Neural progenitor cell (in vitro differentiated cells): Measurements from ENCODE around the gene NDUFAF8. TPM values are rescaled to one million over a fixed set of nuclear protein-coding genes. Genes with fewer than 3 reads are reported as not detected.

ENCODE experiments used
- DNase-seq: peaks from one replicate; pipeline ENCODE4 v3.0.0-alpha.2; 2016; ENCODE audit warnings: low spot score
- H2AFZ ChIP-seq: fragments of 200-600 bp; sonication (generic); replicated peaks from 2 replicates; pipeline ENCODE4 v1.6.1; 2016; ENCODE audit warnings: antibody characterized with exemption
- H3F3A ChIP-seq: fragments of 200-600 bp; sonication (generic); 2 replicates; pipeline ENCODE4 v1.6.1; 2016; ENCODE audit warnings: antibody characterized with exemption, low read depth
- H3K27ac ChIP-seq: fragments of 200-600 bp; sonication (generic); 2 replicates; pipeline ENCODE4 v1.5.1; 2016; ENCODE audit warnings: mild to moderate bottlenecking
- H3K27me3 ChIP-seq: fragments of 200-600 bp; sonication (generic); 2 replicates; pipeline ENCODE4 v1.6.1; 2016; ENCODE audit warnings: mild to moderate bottlenecking, moderate library complexity
- H3K36me3 ChIP-seq: fragments of 200-600 bp; sonication (generic); 2 replicates; pipeline ENCODE4 v1.5.1; 2016
- H3K4me1 ChIP-seq: fragments of 200-600 bp; sonication (generic); 2 replicates; pipeline ENCODE4 v1.6.1; 2016; ENCODE audit warnings: mixed run types
- H3K4me2 ChIP-seq: fragments of 200-600 bp; sonication (generic); 2 replicates; pipeline ENCODE4 v1.6.1; 2016
- H3K4me3 ChIP-seq: fragments of 200-600 bp; sonication (generic); 2 replicates; pipeline ENCODE4 v1.5.1; 2016
- H3K79me2 ChIP-seq: fragments of 200-600 bp; sonication (generic); 2 replicates; pipeline ENCODE4 v1.6.1; 2016; ENCODE audit warnings: low read depth
- H3K9ac ChIP-seq: fragments of 200-600 bp; sonication (generic); 2 replicates; pipeline ENCODE4 v1.6.1; 2016
- H3K9me3 ChIP-seq: fragments of 200-600 bp; sonication (generic); 2 replicates; pipeline ENCODE4 v1.5.1; 2016; ENCODE audit warnings: low read depth
- H4K20me1 ChIP-seq: fragments of 200-600 bp; sonication (generic); 2 replicates; pipeline ENCODE4 v1.6.1; 2016; ENCODE audit warnings: low read depth
- H3K27ac Mint-ChIP-seq: 3 replicates; pipeline ENCODE4 v1.8.0; 2021; ENCODE audit warnings: mixed read lengths
- H3K27me3 Mint-ChIP-seq: 2 replicates; pipeline ENCODE4 v1.8.0; 2022; ENCODE audit warnings: low read depth, mild to moderate bottlenecking, inconsistent platforms, moderate library complexity, mixed read lengths; ENCODE audit not compliant: insufficient read depth
- H3K36me3 Mint-ChIP-seq: 3 replicates; pipeline ENCODE4 v1.8.0; 2021; ENCODE audit warnings: mixed read lengths
- H3K4me1 Mint-ChIP-seq: 3 replicates; pipeline ENCODE4 v1.8.0; 2021; ENCODE audit warnings: mixed read lengths
- H3K4me3 Mint-ChIP-seq: 3 replicates; pipeline ENCODE4 v1.8.0; 2021; ENCODE audit warnings: mild to moderate bottlenecking, moderate library complexity, mixed read lengths
- H3K9me3 Mint-ChIP-seq: 3 replicates; pipeline ENCODE4 v1.8.0; 2020; ENCODE audit warnings: mixed read lengths
- CTCF ChIP-seq: fragments of 200-600 bp; sonication (generic); IDR thresholded peaks from 2 replicates; pipeline ENCODE4 v1.5.1; 2017; ENCODE audit warnings: antibody characterized with exemption, mild to moderate bottlenecking
- EZH2 ChIP-seq: fragments of 200-600 bp; sonication (generic); IDR thresholded peaks from 2 replicates; pipeline ENCODE4 v1.6.1; 2017; ENCODE audit warnings: antibody characterized with exemption, mild to moderate bottlenecking, moderate library complexity
- EZH2phosphoT487 ChIP-seq: fragments of 200-600 bp; sonication (generic); IDR thresholded peaks from 2 replicates; pipeline ENCODE4 v1.6.1; 2017; ENCODE audit warnings: antibody characterized with exemption
- total RNA-seq: library from RNA; depleted of rRNA; stranded (reverse); fragments of >200 nt; gene quantifications from 2 replicates; pipeline ENCODE4 v1.2.3, GENCODE V29; 2015; ENCODE audit warnings: low replicate concordance

NDUFAF8 gene
- total RNA-seq, 1 donor from 2014 or later: 34.7 TPM

- Mint-ChIP-seq H3K4me3 (peak overlapping the region; percentile 71), H3K4me1 (peaks cover 19% of the 10 kb centered on the region)
- H4K20me1 ChIP-seq: peaks cover 11% of the 10 kb centered on the region
These were observed 5.4 kb downstream of the NDUFAF8 start for GRCh38 chr17:81244358-81245023.

GRCh38 chr17:81245024-81245664 lies 6.0 kb downstream of the NDUFAF8 start:
- peaks cover 6% of the 10 kb centered on the region for H3K79me2 ChIP-seq
- Mint-ChIP-seq H3K27ac (peak overlapping the region; percentile 72), H3K36me3 (peaks cover 4% of the 10 kb centered on the region), H3K9me3 (no peaks in the 10 kb centered on the region), H3K4me1 (peaks cover 17% of the 10 kb centered on the region), H3K4me3 (no peak overlapping the region), H3K27me3 (peaks cover 8% of the 10 kb centered on the region)
- H3K9me3 ChIP-seq: no peaks in the 10 kb centered on the region
- peaks cover 22% of the 10 kb centered on the region for H3F3A ChIP-seq
- no peak overlapping the region for H2AFZ ChIP-seq
- H3K4me1 ChIP-seq: peaks cover 2% of the 10 kb centered on the region
- H3K36me3 ChIP-seq: no peaks in the 10 kb centered on the region
- peaks cover 11% of the 10 kb centered on the region for H4K20me1 ChIP-seq
- no peak overlapping the region for H3K4me2 ChIP-seq
- H3K9ac ChIP-seq: no peak overlapping the region
- H3K4me3 ChIP-seq: no peak overlapping the region
- H3K27ac ChIP-seq: no peak overlapping the region
- TF ChIP-seq EZH2phosphoT487 (no peak), EZH2 (no peak), CTCF (no peak)
- no peaks in the 10 kb centered on the region for H3K27me3 ChIP-seq
- no peak for DNase-seq

More at GRCh38 chr17:81244358-81245023, 5.4 kb downstream of the NDUFAF8 start:
- H3K27me3 Mint-ChIP-seq: peaks cover 10% of the 10 kb centered on the region
- Histone ChIP-seq H3K4me1 (peaks cover 5% of the 10 kb centered on the region), H3K27me3 (no peaks in the 10 kb centered on the region), H3K4me2 (no peak overlapping the region), H3K9me3 (no peaks in the 10 kb centered on the region), H3K36me3 (no peaks in the 10 kb centered on the region), H3K4me3 (no peak overlapping the region), H3F3A (peaks cover 22% of the 10 kb centered on the region), H3K27ac (no peak overlapping the region), H3K9ac (no peak overlapping the region), H3K79me2 (peaks cover 12% of the 10 kb centered on the region), H2AFZ (no peak overlapping the region)
- H3K36me3 Mint-ChIP-seq: peaks cover 4% of the 10 kb centered on the region
- DNase-seq: no peak
- no peaks in the 10 kb centered on the region for H3K9me3 Mint-ChIP-seq
- H3K27ac Mint-ChIP-seq: peak overlapping the region; percentile 72
- TF ChIP-seq EZH2 (no peak), CTCF (no peak), EZH2phosphoT487 (no peak)

- H3K36me3 Mint-ChIP-seq: peaks cover 3% of the 10 kb centered on the region
These were observed 6.7 kb downstream of the NDUFAF8 start for GRCh38 chr17:81245665-81246342.

More at GRCh38 chr17:81245665-81246342, 6.7 kb downstream of the NDUFAF8 start:
- Histone ChIP-seq H2AFZ (no peak overlapping the region), H3K4me1 (no peaks in the 10 kb centered on the region), H3K9me3 (no peaks in the 10 kb centered on the region), H3K27ac (no peak overlapping the region), H3F3A (peaks cover 21% of the 10 kb centered on the region), H3K27me3 (no peaks in the 10 kb centered on the region), H3K36me3 (no peaks in the 10 kb centered on the region), H3K79me2 (no peaks in the 10 kb centered on the region), H3K4me2 (no peak overlapping the region), H3K4me3 (no peak overlapping the region), H3K9ac (no peak overlapping the region), H4K20me1 (peaks cover 9% of the 10 kb centered on the region)
- Mint-ChIP-seq H3K27me3 (peaks cover 8% of the 10 kb centered on the region), H3K27ac (no peak overlapping the region), H3K4me3 (no peak overlapping the region), H3K4me1 (peaks cover 13% of the 10 kb centered on the region), H3K9me3 (no peaks in the 10 kb centered on the region)
- DNase-seq: no peak
- no peak for TF ChIP-seq EZH2phosphoT487
- TF ChIP-seq CTCF: no peak
- TF ChIP-seq EZH2: no peak
